ENCODE results near the gene NOP58.
"Not testable (repeated sequence)": the region's sequence is repeated elsewhere in the genome, so short reads cannot be mapped to it uniquely, and the experiment has no call there.

The NOP58 gene

GRCh38 chr2:202251494-202251893, 14.1 kb upstream of the NOP58 start:
- no peak for TF ChIP-seq CTCF (IDR thresholded peaks at IDR 0.05; ENCODE audit: low read depth, low read length, missing control alignments)
- no peak overlapping the region for H3K4me3 ChIP-seq (replicated peaks; ENCODE audit: low read depth, low read length)
- DNase-seq (ENCODE audit: extremely low read depth, low read depth) = no peak

GRCh38 chr2:202261531-202261930, 4.0 kb upstream of the NOP58 start:
- H3K4me3 ChIP-seq (replicated peaks; ENCODE audit: low read depth, low read length) = no peak overlapping the region
- no peak for TF ChIP-seq CTCF (IDR thresholded peaks at IDR 0.05; ENCODE audit: low read depth, low read length, missing control alignments)
- no peak for DNase-seq (ENCODE audit: extremely low read depth, low read depth)

GRCh38 chr2:202267495-202267894, 1.9 kb downstream of the NOP58 start:
- TF ChIP-seq CTCF (IDR thresholded peaks at IDR 0.05; ENCODE audit: low read depth, low read length, missing control alignments) = no peak
- H3K4me3 ChIP-seq (replicated peaks; ENCODE audit: low read depth, low read length) = peak overlapping the region; percentile 97
- no peak for DNase-seq (ENCODE audit: extremely low read depth, low read depth)

GRCh38 chr2:202269585-202269984, 4.0 kb downstream of the NOP58 start:
- TF ChIP-seq CTCF (IDR thresholded peaks at IDR 0.05; ENCODE audit: low read depth, low read length, missing control alignments) = no peak
- peak overlapping the region; percentile 97 for H3K4me3 ChIP-seq (replicated peaks; ENCODE audit: low read depth, low read length)
- peak; percentile 69 for DNase-seq (ENCODE audit: extremely low read depth, low read depth)

GRCh38 chr2:202270487-202270886, 4.9 kb downstream of the NOP58 start:
- no peak for DNase-seq (ENCODE audit: extremely low read depth, low read depth)
- no peak for TF ChIP-seq CTCF (IDR thresholded peaks at IDR 0.05; ENCODE audit: low read depth, low read length, missing control alignments)
- H3K4me3 ChIP-seq (replicated peaks; ENCODE audit: low read depth, low read length) = peak overlapping the region; percentile 16; the same call in 1 of the 2 replicates

GRCh38 chr2:202276078-202276720, 10.6 kb downstream of the NOP58 start:
- not testable (repeated sequence) for DNase-seq (ENCODE audit: extremely low read depth, low read depth); H3K4me3 ChIP-seq (replicated peaks; ENCODE audit: low read depth, low read length)

GRCh38 chr2:202278036-202278760, 12.6 kb downstream of the NOP58 start:
- no peak for TF ChIP-seq CTCF (IDR thresholded peaks at IDR 0.05; ENCODE audit: low read depth, low read length, missing control alignments)
- DNase-seq (ENCODE audit: extremely low read depth, low read depth) = no peak
- no peak overlapping the region for H3K4me3 ChIP-seq (replicated peaks; ENCODE audit: low read depth, low read length)

All from HFF-Myc (cell line).